Astrocyte of the spinal cord (primary cell): ENCODE results near the gene OTOL1.

ENCODE experiments used
- DNase-seq: peaks from one replicate; pipeline ENCODE4 v3.0.0; 2011; ENCODE audit warnings: low read depth, low spot score
- H3K4me3 ChIP-seq: 2 replicates; pipeline ENCODE4 v1.5.1; 2011; ENCODE audit warnings: low read depth, mild to moderate bottlenecking, low read length, moderate library complexity
- CTCF ChIP-seq: IDR thresholded peaks from 2 replicates; pipeline ENCODE4 v1.5.1; 2012; ENCODE audit warnings: low read depth, mild to moderate bottlenecking, low read length, inconsistent platforms
- in situ Hi-C: cut with HindIII; loops from 2 replicates; pipeline ENCODE4 v1.10.0; 2017; ENCODE audit warnings: low sequenced_read_pairs

The OTOL1 gene

DNA sequence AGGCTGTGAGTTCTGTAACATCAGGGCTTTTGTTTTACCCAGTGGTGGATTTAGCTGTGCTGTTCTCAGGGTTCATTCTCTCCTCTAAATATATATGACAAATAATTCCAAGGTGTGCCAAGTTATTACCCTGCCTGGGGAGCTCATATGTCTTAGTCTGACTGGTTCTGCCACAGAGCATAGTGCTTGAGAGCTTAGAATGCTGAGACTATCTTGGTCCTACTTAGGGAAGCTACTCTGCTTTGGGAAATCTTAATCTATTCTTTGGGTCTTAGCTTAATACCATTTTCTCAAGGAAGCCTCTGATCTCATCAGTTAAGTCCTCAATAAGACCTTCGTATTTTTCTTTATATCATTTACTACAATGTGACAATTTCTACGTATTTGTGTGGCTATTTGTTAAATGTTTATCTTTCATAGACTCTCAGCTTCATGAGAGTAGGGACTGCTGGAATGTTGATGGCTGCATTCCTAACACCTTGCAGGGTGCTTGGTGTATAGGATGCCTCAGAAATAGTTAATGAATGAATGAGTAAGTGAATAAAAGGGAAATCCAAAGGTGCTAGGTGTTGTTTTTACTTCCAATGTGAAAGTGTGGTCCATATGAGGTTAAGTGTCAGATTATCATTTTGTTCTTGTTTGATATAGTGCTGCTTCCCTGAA is 1.8 kb downstream of the OTOL1 start:
- in situ Hi-C loops, result no loop called here
- no peak for TF ChIP-seq CTCF
- no peak overlapping the region for H3K4me3 ChIP-seq
- no peak for DNase-seq

- H3K4me3 ChIP-seq, result no peak overlapping the region
- in situ Hi-C loops, result no loop called here
- no peak for DNase-seq
- no peak for TF ChIP-seq CTCF
These were observed 3.6 kb downstream of the OTOL1 start for GRCh38 chr3:161500068-161500796.

GRCh38 chr3:161503271-161503670 is 6.7 kb downstream of the OTOL1 start:
- TF ChIP-seq CTCF, result no peak
- H3K4me3 ChIP-seq, result no peak overlapping the region
- in situ Hi-C loops, result no loop called here
- DNase-seq, result no peak

DNA sequence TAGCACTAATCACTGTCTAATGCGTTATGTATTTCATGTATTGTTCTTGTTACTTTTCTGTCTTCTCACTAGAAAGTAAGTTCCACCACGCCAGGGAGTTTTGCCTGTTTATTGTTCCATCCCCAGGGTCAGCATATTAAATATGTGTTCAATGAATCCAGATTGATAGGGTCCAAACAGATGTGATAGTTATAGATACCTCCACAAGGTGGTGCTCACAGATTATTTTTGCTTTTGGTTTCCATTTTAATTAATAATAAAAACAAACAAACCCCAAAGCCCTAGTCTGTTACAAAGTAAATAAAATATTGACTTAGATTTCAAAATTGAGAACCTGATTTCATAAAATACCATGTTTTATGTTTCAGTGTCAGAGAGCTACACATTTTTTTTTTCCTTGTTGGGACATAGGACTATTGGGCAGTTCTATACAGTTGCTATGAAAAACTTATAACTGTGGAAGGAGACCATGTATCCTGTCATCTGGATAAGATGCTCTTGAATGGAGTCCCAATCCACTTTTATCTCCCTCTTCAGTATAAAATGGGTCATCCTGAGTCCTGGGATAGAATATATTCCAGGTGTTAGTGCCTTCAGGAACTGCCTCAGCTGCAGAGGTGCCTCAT is 12.4 kb downstream of the OTOL1 start:
- DNase-seq, result peak; percentile 13
- peak; percentile 38 for TF ChIP-seq CTCF
- in situ Hi-C loops, result no loop called here
- H3K4me3 ChIP-seq, result no peak overlapping the region

DNA sequence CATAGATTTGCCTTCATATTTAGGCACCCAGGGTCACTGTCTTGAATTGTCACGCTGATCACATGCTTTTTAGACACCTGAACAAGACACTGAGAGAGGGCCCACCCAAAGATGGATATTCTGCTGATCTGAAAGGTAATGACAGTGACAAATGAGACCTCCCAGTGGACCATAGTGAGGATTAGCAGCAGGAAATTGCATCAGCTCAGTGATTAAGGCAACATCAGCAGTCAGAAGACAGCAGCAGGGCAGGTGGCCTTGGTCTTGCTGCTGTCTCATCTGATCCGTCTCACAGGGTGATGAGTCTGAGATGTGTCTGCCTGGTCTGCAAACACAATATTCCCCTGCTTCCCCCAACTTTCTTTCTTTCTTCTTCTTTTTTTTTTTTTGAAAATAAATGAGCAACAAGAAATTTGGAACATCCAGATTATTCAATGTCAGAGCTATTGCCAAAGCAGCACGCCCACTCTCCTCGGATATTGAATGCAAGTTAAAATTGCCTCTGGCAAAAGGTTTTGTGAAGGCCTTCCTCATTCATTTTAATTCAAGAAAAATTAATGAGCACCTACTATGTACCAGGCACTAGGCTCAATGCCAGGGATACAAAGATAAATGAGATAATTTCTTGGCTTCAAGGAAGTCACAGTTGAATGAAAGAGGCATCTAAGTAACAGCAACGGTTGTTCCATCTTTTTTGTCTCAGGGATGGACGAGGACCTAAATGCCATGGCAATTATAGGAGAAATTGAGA is 14.1 kb downstream of the OTOL1 start:
- H3K4me3 ChIP-seq, result no peak overlapping the region
- in situ Hi-C loops, result no loop called here
- DNase-seq, result no peak
- no peak for TF ChIP-seq CTCF

DNA sequence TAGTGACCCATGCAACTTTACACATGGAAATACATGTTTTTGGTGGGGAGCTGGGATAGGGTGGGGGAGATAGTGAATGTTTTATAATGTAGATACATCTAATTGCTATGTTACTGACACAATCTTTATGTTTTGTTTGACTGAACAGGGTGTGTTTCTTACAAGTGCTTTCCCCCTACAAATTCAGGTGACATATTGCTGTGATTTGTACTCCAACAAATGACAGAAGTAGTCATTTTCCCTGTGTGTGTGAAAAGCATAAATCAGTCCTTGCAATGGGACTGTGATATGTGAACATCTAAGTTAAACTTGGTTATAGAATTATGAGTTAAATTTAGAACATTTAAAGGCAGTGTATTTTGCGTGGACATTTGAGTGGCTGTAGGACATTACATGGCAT is 27.3 kb downstream of the OTOL1 start:
- DNase-seq, result no peak
- no peak overlapping the region for H3K4me3 ChIP-seq
- no peak for TF ChIP-seq CTCF
- in situ Hi-C loops, result no loop called here
